Measurements from ENCODE around the gene CHN2.

The CHN2 gene

GRCh38 chr7:29345590-29345989, 151.0 kb downstream of the CHN2 start:
- Mint-ChIP-seq H3K9me3 (no peaks in the 10 kb centered on the region), H3K27ac (no peak overlapping the region), H3K4me1 (no peaks in the 10 kb centered on the region), H3K36me3 (no peaks in the 10 kb centered on the region), H3K4me3 (no peak overlapping the region)
- no peak for DNase-seq (ENCODE audit: low spot score in 2 of 2)
- ATAC-seq, result peak; percentile 53

GRCh38 chr7:29346231-29346978, 151.8 kb downstream of the CHN2 start:
- no peak overlapping the region for H3K27ac Mint-ChIP-seq

GRCh38 chr7:29349362-29349761, 154.8 kb downstream of the CHN2 start:
- Mint-ChIP-seq H3K27ac (no peak overlapping the region), H3K4me3 (no peak overlapping the region), H3K4me1 (no peaks in the 10 kb centered on the region), H3K36me3 (no peaks in the 10 kb centered on the region), H3K9me3 (no peaks in the 10 kb centered on the region)
- DNase-seq (ENCODE audit: low spot score in 2 of 2) (no peak), ATAC-seq (peak; percentile 70)

More at GRCh38 chr7:29346231-29346978, 151.8 kb downstream of the CHN2 start:
- ATAC-seq (no peak), DNase-seq (ENCODE audit: low spot score in 2 of 2) (no peak)
- Mint-ChIP-seq H3K4me3 (no peak overlapping the region), H3K36me3 (no peaks in the 10 kb centered on the region), H3K4me1 (no peaks in the 10 kb centered on the region), H3K9me3 (no peaks in the 10 kb centered on the region)

- Mint-ChIP-seq H3K9me3 (no peaks in the 10 kb centered on the region), H3K4me1 (no peaks in the 10 kb centered on the region), H3K36me3 (no peaks in the 10 kb centered on the region), H3K4me3 (no peak overlapping the region), H3K27ac (no peak overlapping the region)
- no peak for DNase-seq (ENCODE audit: low spot score in 2 of 2)
- ATAC-seq, result no peak
These were observed 155.8 kb downstream of the CHN2 start for GRCh38 chr7:29350351-29350750.

- no peak overlapping the region for H3K4me3 Mint-ChIP-seq
- no peaks in the 10 kb centered on the region for H3K36me3 Mint-ChIP-seq
- no peaks in the 10 kb centered on the region for H3K9me3 Mint-ChIP-seq
- H3K4me1 Mint-ChIP-seq, result no peaks in the 10 kb centered on the region
- H3K27ac Mint-ChIP-seq, result no peak overlapping the region
- DNase-seq (ENCODE audit: low spot score in 2 of 2) (no peak), ATAC-seq (no peak)
These were observed 157.5 kb downstream of the CHN2 start for GRCh38 chr7:29352041-29352440.

- DNase-seq (ENCODE audit: low spot score in 2 of 2) (no peak), ATAC-seq (no peak)
- H3K36me3 Mint-ChIP-seq, result no peaks in the 10 kb centered on the region
- no peak overlapping the region for H3K4me3 Mint-ChIP-seq
- H3K27ac Mint-ChIP-seq, result no peak overlapping the region
- H3K4me1 Mint-ChIP-seq, result no peaks in the 10 kb centered on the region
- no peaks in the 10 kb centered on the region for H3K9me3 Mint-ChIP-seq
These were observed 159.2 kb downstream of the CHN2 start for GRCh38 chr7:29353810-29354209.

- Mint-ChIP-seq H3K4me1 (no peaks in the 10 kb centered on the region), H3K36me3 (no peaks in the 10 kb centered on the region), H3K4me3 (no peak overlapping the region), H3K27ac (no peak overlapping the region), H3K9me3 (no peaks in the 10 kb centered on the region)
- no peak for ATAC-seq
- no peak for DNase-seq (ENCODE audit: low spot score in 2 of 2)
These were observed 159.8 kb downstream of the CHN2 start for GRCh38 chr7:29354340-29354739.

- H3K27ac Mint-ChIP-seq, result no peak overlapping the region
- ATAC-seq (no peak), DNase-seq (ENCODE audit: low spot score in 2 of 2) (no peak)
- no peaks in the 10 kb centered on the region for H3K36me3 Mint-ChIP-seq
- no peaks in the 10 kb centered on the region for H3K9me3 Mint-ChIP-seq
- no peaks in the 10 kb centered on the region for H3K4me1 Mint-ChIP-seq
- no peak overlapping the region for H3K4me3 Mint-ChIP-seq
These were observed 160.8 kb downstream of the CHN2 start for GRCh38 chr7:29355388-29355787.

GRCh38 chr7:29356631-29357030, 162.1 kb downstream of the CHN2 start:
- H3K4me1 Mint-ChIP-seq, result no peaks in the 10 kb centered on the region

GRCh38 chr7:29359482-29360093, 165.0 kb downstream of the CHN2 start:
- H3K4me1 Mint-ChIP-seq, result no peaks in the 10 kb centered on the region
- no peak overlapping the region for H3K4me3 Mint-ChIP-seq
- H3K27ac Mint-ChIP-seq, result no peak overlapping the region
- DNase-seq (ENCODE audit: low spot score in 2 of 2) (no peak), ATAC-seq (no peak)
- no peaks in the 10 kb centered on the region for H3K36me3 Mint-ChIP-seq
- no peaks in the 10 kb centered on the region for H3K9me3 Mint-ChIP-seq

More at GRCh38 chr7:29356631-29357030, 162.1 kb downstream of the CHN2 start:
- no peaks in the 10 kb centered on the region for H3K36me3 Mint-ChIP-seq
- H3K27ac Mint-ChIP-seq, result no peak overlapping the region
- no peak overlapping the region for H3K4me3 Mint-ChIP-seq
- DNase-seq (ENCODE audit: low spot score in 2 of 2) (no peak), ATAC-seq (no peak)
- no peaks in the 10 kb centered on the region for H3K9me3 Mint-ChIP-seq

- DNase-seq (ENCODE audit: low spot score in 2 of 2) (no peak), ATAC-seq (no peak)
- Mint-ChIP-seq H3K9me3 (no peaks in the 10 kb centered on the region), H3K4me3 (no peak overlapping the region), H3K4me1 (no peaks in the 10 kb centered on the region), H3K27ac (no peak overlapping the region), H3K36me3 (no peaks in the 10 kb centered on the region)
These were observed 166.4 kb downstream of the CHN2 start for GRCh38 chr7:29360633-29361625.

GRCh38 chr7:29362380-29362779, 167.8 kb downstream of the CHN2 start:
- no peak overlapping the region for H3K27ac Mint-ChIP-seq
- H3K9me3 Mint-ChIP-seq, result no peaks in the 10 kb centered on the region
- H3K4me3 Mint-ChIP-seq, result no peak overlapping the region

GRCh38 chr7:29363636-29364425, 169.3 kb downstream of the CHN2 start:
- no peak for DNase-seq (ENCODE audit: low spot score in 2 of 2)
- Mint-ChIP-seq H3K4me1 (no peaks in the 10 kb centered on the region), H3K36me3 (no peaks in the 10 kb centered on the region), H3K9me3 (no peaks in the 10 kb centered on the region), H3K4me3 (no peak overlapping the region), H3K27ac (no peak overlapping the region)
- no peak for ATAC-seq

More at GRCh38 chr7:29362380-29362779, 167.8 kb downstream of the CHN2 start:
- Mint-ChIP-seq H3K36me3 (no peaks in the 10 kb centered on the region), H3K4me1 (no peaks in the 10 kb centered on the region)
- DNase-seq (ENCODE audit: low spot score in 2 of 2), result no peak
- no peak for ATAC-seq

- no peak overlapping the region for H3K4me3 Mint-ChIP-seq
- H3K27ac Mint-ChIP-seq, result no peak overlapping the region
- H3K36me3 Mint-ChIP-seq, result no peaks in the 10 kb centered on the region
- ATAC-seq (no peak), DNase-seq (ENCODE audit: low spot score in 2 of 2) (no peak)
- no peaks in the 10 kb centered on the region for H3K4me1 Mint-ChIP-seq
- no peaks in the 10 kb centered on the region for H3K9me3 Mint-ChIP-seq
These were observed 170.1 kb downstream of the CHN2 start for GRCh38 chr7:29364661-29365060.

GRCh38 chr7:29365423-29365822, 170.8 kb downstream of the CHN2 start:
- peaks cover 1% of the 10 kb centered on the region for H3K36me3 Mint-ChIP-seq
- no peaks in the 10 kb centered on the region for H3K9me3 Mint-ChIP-seq
- no peak for DNase-seq (ENCODE audit: low spot score in 2 of 2)
- ATAC-seq, result no peak
- no peak overlapping the region for H3K4me3 Mint-ChIP-seq
- H3K4me1 Mint-ChIP-seq, result peaks cover 1% of the 10 kb centered on the region
- H3K27ac Mint-ChIP-seq, result no peak overlapping the region
